DMS53 (cell line): ENCODE data around the gene S100A5.
"Not testable (repeated sequence)": the region's sequence is repeated elsewhere in the genome, so short reads cannot be mapped to it uniquely, and the experiment has no call there.

Experiments
- DNase-seq: peaks from one replicate; lab custom pipeline; 2025; lab: John Stamatoyannopoulos, UW

The S100A5 gene

DNA sequence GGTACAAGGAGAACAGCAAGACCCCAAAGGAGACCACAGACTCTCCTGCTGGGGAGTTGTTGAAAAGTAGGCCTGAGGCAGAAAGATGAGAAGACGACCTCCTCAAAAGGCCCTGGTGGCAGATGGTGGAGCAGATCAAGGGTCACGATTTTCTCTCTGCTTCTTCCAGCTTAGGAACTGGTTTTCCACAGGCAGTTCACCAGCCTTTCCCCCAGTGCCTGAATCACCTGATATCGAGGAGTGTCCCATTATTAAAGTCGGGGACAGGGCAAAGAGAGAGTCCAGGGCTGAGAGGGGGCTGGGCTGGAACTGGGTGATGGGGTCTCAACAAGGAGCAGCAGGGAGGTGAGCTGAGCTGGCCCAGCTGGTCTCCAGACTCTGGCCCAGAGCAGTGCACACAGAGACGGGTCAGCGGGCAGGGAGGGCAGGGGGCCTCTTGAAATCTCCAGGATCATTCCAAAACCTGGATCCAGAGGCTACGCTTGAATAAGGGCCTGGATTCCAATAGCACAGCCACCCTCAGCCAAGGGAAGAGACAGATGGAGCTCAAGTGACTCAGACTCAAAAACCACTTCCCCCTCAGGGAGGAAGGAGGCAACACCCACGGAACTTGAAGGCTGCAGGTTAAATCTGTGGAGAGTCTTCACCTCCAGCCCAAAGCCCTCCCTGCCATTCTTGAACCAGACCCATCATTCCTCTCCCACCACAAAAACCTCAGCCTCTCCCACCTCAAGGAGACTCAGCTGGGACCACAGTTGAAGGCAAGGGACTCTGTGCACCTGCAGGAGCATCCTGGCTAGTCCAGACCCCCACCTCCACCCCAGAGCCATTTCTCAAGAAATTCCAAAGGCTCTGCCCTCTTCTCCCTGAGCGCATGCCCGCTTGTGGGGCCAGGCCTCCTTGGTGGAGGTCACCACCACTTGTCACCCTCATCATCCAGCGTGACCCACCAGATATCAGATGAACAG, at the start of gene S100A5:
Gene S100A5, minus strand, starts transcription at position 541 of the 968 bp plus-strand sequence. CDS start 743 bp downstream, outside the sequence.
- DNase-seq, result peak; percentile 14

DNA sequence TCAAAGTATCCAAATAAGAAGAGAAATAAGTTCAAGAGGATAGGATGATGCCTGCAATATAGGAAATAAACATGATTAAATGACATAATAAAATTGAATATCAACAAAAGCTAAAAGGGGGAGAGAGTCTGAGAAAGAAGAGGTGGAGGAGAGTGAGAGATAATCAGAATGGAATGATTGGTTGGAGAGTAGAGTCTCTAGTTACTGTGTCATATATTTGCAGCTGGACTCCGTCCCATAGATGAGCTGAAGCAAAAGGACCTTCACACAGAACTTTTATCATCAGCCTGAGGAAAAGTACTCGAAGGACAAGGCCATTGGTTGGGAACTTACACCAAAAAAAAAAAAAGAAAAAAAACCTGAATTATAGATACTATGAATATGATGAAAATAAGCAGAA, 47.7 kb upstream of the S100A5 start:
- no peak for DNase-seq

GRCh38 chr1:153588033-153588432, 47.3 kb upstream of the S100A5 start:
- not testable (repeated sequence) for DNase-seq

GRCh38 chr1:153587314-153587713, 46.6 kb upstream of the S100A5 start:
- DNase-seq, result no peak

GRCh38 chr1:153586347-153586746, 45.6 kb upstream of the S100A5 start:
- DNase-seq, result no peak

GRCh38 chr1:153585006-153585405, 44.3 kb upstream of the S100A5 start:
- DNase-seq, result no peak

GRCh38 chr1:153583976-153584375, 43.2 kb upstream of the S100A5 start:
- no peak for DNase-seq

- DNase-seq, result not testable (repeated sequence)
These were observed 42.8 kb upstream of the S100A5 start for GRCh38 chr1:153583514-153583913.

- DNase-seq, result not testable (repeated sequence)
These were observed 42.1 kb upstream of the S100A5 start for GRCh38 chr1:153582836-153583235.

DNA sequence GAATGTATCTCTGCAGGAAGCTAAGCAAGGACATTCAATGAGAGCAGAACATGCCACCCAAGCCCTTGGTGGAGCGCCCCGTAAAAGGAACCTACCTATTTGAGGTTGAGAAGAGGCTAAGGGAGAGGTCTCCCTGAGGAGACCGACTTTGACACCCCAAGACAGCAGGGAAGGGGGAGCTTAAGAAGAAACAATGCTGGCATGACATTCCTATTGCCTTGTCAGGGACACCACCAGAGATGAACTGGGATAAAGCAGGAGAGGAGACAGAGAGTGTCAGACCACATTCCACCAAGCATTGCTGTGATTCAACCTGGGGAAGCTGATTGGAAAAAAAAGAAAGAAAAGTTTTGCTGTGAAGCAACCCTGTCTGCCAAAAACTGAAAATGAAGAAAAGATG, 38.2 kb upstream of the S100A5 start:
- DNase-seq, result no peak

DNA sequence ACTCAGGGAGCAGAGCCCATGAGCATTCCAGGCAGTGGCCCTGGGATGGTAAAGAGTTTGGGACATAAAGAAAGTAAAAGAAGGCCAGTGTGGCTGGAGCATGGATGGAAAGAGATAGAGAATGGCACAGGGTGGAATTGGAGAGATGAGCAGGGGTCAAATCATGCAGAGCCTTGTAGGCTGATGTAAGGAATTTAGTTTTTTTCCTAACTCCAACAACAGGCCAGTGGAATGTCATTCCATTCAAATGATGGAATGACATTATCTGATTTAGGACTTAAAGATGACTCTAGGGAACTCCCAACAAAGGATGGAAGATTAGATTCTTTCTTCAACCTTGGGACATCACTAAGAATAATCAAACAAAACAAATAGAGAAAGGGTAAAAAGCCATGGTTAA, 37.8 kb upstream of the S100A5 start:
- DNase-seq, result no peak

DNA sequence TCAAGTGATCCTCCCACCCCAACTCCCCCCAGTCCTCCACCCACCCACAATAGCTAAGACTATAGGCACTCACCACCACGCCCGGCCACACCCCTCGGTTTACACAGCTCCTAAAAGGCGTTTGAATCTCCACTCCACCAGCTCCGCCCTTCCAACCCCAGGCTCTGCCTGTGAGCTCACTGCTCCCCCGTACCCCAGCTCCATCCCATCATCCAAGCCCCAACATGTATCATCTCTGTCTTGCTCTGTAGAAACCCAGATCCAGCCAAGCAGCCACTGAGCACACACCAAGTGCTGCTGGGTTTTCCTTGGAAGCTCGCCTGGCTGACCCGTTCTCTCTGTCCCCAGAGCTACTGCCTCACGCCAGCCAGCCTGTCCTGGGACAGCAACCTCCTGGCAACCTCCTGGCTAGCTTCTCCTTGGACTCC, 36.9 kb upstream of the S100A5 start:
- DNase-seq, result no peak

GRCh38 chr1:153577138-153577537, 36.4 kb upstream of the S100A5 start:
- no peak for DNase-seq

GRCh38 chr1:153575497-153575896, 34.8 kb upstream of the S100A5 start:
- not testable (repeated sequence) for DNase-seq

- DNase-seq, result not testable (repeated sequence)
These were observed 34.4 kb upstream of the S100A5 start for GRCh38 chr1:153575081-153575491.

GRCh38 chr1:153573351-153573750, 32.6 kb upstream of the S100A5 start:
- no peak for DNase-seq

GRCh38 chr1:153572569-153573015, 31.9 kb upstream of the S100A5 start:
- DNase-seq, result peak; percentile 92

DNA sequence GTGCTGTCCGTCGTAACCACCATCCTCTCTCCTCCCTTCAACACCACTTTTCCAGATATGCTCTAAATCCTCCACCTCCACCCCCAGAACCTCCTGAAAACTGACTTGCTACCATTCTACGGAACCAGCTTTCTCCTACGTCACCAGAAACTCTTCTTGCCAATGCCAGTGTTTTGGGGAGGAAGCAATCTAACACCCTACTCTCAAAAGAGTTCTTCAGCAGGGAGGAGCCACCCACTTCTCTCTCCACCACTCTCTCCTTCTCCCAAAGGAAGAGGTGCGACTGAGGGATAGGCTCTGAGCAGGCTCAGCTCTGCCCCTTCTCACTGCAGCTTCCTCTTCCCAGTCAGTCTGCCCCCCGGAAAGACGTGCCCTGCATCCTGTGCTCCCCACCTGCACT, 31.0 kb upstream of the S100A5 start:
- DNase-seq, result no peak

- peak; percentile 68 for DNase-seq
These were observed 30.1 kb upstream of the S100A5 start for GRCh38 chr1:153570874-153571273.

DNA sequence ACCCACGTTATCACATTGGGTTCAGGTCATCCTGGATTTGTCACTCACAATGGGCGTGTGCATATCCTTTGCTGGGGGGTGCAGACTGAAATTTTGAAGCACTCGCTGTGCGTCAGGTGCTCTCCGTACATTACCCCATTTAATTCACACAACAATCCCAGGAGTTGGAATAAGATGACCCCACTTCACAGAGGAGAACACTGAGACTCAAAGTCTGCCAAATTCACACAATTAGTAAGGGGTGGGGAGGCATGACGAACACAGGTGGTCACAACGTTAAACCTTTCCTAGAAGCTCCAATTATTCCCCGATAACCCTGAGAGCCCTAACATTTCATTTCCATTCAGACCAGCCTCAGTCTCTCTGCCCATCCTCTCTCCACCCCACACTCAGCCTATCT, 28.7 kb upstream of the S100A5 start:
- DNase-seq, result no peak

- peak; percentile 96 for DNase-seq
These were observed 27.8 kb upstream of the S100A5 start for GRCh38 chr1:153568367-153569099.

- DNase-seq, result peak; percentile 87
These were observed 27.1 kb upstream of the S100A5 start for GRCh38 chr1:153567621-153568366.
